GM19351 (cell line): Measurements from ENCODE around the gene LARGE1.
A peak's percentile ranks its signal among the peaks of the same experiment; 100 is the strongest.

Source experiments
- ATAC-seq: cut with Tn5 transposase; IDR thresholded peaks from one replicate; pipeline ENCODE4 v1.9.1; 2021; ENCODE audit warnings: mild to moderate bottlenecking, moderate library complexity; ENCODE audit not compliant: unreplicated experiment

LARGE1 gene

DNA sequence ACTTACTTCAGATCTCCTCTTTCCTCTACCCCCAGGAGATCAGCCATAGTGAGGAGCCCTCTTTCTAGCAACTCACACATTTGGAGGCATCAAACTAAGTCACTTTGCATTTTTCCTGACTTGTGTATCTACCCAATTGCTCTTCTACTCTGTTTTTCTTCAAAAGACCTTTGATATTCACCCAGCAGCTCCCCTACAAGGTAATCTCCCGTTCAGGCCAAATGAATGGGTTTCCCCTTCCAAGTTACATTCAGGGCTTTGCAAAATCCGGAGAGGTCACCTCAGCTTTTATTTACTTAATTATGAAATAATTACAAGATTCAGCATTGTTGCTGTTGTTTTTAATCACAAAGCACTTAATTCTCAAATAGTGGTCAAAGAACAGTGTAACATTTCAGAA lies 6.1 kb downstream of the LARGE1 start:
- ATAC-seq = no peak

DNA sequence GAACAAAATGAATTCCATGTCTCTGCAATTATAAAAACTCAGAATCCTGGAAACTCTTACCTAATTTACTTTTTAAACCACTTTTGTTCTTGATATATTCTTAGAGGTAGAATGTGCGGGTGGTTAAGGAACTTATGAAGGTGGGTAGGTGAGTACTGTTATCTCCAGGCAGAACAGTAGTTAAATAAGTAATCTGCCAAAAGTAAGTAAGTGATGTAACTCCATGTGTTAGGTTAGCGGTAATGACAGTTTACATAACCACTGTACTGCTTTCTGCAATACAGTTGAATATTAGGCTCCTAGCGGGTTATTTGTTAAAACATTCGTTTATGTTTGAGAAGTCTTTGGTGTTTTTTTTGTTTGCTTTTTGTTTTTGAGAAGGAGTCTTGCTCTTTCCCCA lies 7.1 kb downstream of the LARGE1 start:
- no peak for ATAC-seq

DNA sequence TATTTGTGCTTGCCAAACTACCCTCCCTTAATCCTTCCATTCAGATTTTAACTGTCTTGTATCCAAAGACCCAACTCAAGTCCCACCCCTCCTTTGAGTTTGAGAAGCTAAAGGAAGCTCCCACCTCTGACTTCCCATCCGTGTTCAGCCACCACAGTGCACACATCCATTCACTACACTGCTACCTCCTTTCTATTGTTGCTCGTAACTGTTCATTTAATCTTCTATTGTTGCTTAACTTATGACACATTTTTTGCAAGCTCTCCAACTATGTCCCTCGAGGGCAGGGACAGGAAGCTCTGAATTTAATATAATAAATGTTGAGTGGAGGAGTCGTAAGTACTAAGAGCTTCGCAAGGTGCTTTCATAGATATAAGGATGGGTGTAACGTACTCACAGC lies 10.4 kb downstream of the LARGE1 start:
- no peak for ATAC-seq

DNA sequence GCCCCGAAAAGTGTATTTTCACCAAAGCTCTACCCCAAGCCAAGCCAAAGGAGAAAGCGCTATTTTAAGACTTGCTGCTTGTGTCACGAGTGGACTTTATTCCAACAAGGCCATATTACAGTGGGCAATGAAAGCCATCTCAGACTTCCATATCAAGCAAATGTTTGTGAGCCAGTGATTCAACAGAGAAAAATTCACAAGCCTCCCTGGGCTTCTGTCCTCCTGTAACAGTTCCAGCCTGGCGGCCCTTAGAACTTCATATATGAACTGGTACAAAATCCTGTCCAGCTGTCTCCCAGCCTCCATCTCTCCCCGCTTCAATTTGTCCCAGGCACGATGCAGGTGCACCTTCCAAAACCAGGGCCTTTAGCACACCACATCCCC lies 11.2 kb downstream of the LARGE1 start:
- no peak for ATAC-seq

DNA sequence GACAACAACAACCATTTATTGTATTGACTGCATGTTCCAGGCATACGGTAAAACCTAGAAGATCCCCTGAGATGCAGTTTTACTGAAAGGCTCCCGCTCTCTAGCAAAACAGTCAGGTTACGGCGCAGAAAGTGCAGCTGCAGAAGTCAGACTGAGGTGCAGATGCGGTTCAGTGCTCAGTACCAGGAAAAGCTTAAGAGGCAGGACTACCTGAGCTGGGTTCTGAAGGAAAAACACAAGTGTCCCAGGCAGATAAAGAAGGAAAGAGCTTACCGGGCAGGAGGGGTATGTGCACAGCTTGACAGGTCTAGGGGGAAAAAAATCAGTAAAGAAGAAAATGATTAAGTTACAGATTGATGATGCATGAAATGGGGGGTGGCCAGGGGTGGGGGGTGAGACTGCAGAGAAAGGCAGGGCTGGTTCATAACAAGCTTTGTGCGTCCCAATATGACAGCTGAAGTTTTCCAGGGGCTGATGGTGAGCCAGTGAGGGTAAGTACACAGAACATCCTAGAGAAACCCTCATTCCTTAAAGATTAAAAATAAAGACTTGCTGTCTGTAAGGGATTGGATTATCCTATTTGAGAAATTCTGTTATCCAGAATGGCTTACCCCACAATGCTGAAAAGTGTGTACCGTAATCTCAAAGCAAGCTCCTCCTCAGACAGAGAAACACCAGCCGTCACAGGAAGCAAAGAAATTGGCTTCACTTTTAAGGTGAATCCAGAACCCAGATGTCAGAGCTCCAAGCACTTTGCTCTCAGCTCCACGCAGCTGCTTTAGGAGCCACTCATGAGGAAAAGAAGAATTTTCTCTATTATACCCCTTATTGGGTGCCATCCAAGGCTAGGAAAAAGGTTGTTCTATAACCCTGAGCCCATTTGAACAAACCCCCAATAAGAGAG lies 11.9 kb downstream of the LARGE1 start:
- no peak for ATAC-seq

DNA sequence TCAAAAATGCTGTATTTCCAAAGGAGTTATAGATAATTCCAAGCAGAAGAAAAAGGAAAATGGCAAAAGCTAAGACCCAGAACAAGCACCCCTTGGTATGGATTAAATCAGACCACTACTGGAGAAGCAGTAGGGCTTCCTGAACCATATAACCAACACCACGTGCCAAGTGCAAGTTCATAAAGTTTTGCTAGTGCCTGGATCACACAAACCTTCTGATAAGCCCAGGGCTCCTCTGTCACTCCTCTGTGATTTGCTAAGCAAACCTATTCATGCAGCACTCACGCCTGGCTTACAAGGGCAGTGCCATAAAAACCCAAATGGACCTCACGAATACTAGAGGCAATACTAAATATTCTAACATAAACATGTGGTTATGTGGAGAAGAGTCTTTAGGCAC lies 13.3 kb downstream of the LARGE1 start:
- no peak for ATAC-seq

DNA sequence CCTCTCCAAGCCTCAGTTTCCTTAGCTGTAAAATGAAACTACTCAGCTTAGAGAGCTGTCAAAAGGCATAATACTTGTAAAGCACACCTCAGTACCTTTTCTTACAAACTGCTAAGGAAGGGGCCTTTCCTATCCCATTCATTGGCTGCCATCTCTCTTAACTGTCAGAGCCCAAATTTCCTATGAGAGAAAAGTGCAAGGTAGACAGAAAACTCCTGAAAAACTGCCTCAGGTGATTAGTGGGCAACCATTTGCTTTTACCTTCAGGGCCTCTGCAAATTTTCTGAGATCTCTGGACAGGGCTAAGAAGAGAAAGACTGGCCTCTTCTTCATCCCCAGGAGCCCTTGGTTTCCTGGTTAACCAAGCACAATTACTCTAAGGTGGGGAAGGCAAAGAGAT lies 13.8 kb downstream of the LARGE1 start:
- no peak for ATAC-seq

DNA sequence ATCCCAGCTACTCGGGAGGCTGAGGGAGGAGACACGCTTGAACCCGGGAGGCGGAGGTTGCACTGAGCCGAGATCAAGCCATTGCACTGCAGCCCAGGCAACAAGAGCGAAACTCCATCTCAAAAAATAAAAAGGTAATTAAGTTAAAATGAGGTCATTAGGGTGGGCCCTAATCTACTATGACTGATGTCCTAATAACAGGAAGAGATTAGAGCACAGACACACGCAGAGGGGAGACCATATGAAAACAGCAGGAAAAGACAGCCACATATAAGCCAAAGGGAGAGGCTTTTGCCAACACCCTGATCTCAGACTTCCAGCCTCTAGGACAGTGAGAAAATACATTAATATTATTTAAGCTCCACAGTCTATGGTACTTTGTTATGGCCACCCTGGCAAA lies 17.3 kb downstream of the LARGE1 start:
- ATAC-seq = no peak

DNA sequence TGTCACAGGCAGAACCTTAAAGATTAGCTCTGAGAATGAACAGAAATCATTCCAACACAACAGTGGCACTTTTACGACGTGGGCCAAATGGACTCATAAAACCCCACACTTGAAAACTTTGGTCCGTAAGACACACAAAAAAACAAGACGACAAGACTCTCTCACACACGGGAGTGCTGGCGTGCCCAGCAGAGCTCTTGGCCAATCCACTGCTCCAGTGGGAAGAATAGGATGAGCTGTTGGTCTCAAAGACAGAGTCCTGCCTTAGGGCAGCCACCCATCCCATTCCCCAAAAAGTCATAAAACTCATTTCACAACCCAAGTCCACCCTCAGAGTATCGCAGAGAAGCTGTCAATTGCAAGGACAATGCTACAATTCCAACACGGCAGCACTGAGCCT lies 18.2 kb downstream of the LARGE1 start:
- ATAC-seq = no peak

DNA sequence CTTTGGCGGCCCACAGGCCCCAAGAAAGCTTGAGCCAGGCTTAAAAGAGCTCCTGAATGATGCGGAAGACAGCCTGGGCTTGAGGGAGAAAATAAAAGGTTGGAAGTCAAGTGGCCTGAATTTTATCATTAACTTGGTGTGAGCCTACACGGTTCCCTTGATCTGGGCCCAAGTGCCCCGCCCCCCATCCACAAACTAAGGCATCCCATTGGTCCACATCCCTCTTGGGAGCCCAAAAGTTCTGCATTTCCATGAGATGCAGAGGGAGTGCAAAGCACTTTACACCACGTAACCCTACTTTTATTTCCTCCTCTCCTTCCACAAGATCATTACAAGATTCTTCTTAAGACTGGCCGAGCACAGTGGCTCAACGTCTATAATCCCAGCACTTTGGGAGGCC lies 22.2 kb downstream of the LARGE1 start:
- ATAC-seq = no peak

DNA sequence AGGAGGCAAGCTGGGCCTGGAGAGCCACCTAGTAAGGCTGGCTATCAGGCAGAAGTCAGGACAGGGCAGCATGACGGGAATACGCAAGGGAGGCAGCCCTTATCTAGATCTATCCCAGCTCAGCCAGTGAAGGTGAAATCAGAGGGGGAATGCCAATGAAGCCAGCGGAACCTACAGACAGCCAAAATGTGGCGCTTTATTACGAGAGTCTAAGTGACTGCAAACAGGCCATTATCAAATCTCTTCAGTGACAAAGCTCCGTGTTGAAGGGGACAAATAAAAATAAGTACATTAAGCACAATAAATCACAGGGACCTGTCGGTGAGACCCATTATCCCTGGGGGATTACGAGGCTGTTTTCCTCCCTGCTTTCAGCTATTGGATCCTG lies 22.8 kb downstream of the LARGE1 start:
- no peak for ATAC-seq

DNA sequence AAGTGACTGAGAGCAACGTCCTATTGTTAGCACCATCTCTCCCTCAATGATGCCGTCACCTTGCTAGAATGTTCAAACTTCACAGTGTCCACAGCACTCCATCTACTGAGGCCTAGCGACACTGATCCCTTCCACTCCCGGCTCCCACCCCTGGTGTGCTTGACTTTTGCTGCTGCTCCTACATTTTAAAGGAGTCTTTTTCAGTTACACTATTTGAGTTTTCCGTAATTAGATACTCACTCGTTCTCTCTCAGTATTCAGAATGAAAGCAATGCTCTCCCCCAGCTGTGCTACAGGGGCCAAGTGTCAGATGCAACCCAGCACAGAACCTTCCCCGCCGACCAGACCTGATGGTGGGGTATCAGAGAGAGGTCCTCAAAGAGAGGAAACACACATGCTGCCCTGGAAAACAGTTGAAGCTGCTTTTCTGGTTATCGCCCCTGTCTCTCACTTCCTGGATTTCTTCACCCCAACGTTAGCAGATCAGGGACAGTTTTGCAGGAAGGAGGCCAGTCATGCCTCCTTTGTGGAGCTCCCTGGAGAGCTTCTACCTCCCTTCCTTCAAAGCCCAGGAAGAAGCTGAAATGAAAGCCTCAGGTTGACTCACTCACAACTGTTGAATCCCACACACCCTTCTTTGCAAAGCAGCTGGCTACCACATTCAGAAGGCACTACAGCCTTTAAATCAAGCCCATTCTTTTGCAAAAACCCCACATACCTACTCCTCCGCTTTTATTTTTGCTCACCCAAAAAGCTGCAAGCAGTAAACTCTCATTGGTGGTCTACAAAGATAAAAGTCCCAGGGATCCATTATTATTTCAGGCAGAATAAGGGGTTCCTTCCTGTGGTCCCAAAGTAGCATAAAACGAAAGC lies 23.5 kb downstream of the LARGE1 start:
- peak; percentile 69 for ATAC-seq

DNA sequence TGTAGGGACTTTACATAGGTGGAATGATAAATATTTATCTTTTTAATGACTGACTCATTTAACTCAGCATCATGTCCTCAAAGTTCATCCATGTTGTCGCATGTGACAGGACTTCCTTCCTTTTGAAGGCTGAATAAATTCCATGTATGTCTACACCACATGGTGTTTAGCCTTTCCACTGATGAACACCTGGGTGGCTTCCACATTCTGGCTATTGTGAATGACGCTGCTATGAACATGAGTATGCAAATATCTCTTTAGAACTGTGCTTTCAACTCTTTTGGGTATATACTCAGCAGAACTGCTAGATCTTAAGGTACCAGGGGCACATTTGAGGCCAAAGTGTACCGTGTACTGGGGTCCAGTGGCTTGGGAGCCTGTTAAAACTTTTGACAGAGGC lies 24.1 kb downstream of the LARGE1 start:
- ATAC-seq = peak; percentile 63

DNA sequence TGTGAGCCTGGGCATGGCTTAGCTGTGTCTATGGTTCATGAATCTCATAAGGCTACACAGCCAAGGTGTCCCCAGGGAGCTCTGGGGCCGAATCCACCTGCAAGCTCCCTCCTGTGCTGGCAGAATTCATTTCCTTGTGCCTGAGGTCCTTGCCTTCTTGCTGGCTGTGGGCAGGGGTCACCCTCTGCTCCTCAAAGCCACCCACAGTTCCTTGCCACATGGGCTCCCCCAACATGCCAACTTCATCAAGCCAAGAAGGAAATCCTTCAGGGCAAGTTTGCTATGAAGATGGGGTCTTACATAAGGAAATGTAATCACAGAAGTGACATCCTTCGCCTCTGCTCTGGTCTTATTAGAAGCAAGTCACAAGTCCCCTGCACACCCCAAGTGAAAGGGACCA lies 24.8 kb downstream of the LARGE1 start:
- no peak for ATAC-seq

DNA sequence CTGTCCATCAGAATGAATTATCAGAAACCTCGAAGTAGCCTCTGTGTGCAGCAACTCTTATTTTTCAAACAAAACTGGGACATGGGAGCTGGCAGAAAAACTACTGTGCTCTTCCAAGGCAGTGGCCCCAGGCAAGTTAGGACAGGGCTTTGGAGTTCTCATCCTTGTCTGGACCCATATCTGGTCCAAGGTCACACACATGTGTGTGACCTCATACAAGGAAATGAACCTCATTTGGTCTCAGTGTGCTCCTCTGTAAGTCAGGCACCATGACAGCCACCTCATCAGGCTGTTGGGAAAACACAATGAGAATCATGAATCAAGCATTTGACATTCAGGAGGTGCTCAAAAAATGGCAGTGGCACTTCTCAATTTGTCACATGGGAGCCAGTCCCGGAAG lies 25.8 kb downstream of the LARGE1 start:
- ATAC-seq = no peak

DNA sequence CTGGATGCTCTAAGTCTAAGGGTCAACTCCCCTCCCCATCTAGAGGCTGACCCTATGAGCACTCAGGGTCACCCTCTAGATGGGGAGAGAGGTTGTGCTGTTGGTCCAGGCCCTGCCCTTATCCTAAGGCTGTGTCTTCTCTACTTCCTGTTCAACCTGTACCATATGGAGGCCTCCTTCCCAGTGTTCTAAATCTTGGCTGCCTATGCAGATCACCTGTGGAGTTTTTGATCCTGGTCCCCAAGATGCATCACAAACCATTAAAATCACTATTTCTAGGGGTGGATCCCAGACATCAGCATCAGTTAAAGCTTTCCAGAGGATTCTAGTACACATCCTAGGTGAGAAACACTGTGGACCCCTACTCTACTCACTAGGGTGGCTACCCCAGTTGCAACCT lies 26.2 kb downstream of the LARGE1 start:
- ATAC-seq = no peak

DNA sequence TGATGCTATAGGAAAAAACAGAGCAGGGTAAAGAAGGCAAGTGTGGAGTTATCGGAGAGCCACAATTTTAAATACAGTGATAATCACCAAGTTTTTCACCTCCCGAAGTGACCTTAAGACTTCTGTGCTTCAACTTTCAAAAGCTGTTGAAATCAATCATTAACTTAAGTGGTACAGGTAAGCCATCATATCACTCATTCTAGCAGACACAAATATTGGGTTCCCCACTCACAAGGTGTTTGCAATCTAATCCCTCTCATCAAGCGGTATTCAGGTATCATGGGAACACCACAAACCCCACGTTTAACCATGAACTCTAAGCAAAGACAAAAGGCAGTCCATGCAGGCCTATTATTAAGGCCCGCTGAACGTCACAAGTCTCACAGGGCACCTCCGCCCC lies 26.8 kb downstream of the LARGE1 start:
- no peak for ATAC-seq

DNA sequence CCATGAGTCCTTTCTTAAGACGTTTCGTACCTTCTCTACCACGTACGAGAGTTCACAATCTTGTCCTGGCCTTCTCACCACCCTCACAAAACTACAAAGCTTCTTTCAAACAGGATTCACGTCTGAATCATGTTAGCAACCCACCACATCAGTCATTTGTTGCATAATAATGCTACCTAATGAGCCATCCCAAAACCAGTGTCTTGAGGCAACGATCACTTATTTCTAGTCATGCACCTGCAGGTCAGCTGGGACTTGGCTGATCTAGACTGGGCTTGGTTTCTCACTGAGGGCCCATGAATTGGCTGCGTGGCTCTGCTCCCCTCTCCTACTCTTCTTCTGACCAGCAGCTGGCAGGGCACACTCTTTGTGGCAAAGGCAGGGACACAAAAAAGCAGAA lies 28.3 kb downstream of the LARGE1 start:
- no peak for ATAC-seq

DNA sequence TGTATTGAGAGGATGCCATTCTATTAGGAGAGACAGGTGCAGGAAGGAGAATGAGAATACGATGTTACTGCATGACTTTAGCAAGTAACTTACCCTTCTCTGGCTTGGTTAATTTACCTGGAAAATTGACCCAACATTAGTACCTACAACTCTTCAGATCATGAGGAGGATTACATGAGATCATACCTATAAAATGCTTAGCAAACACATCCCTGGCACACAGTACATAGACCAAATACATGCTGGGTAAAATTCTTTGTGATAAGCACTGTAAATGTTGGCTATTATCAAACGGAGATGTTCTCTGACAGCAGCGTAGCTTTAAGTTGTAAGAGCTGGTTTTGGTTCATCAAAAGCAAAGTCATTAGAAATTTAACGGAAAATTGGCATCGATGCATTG lies 28.8 kb downstream of the LARGE1 start:
- no peak for ATAC-seq

DNA sequence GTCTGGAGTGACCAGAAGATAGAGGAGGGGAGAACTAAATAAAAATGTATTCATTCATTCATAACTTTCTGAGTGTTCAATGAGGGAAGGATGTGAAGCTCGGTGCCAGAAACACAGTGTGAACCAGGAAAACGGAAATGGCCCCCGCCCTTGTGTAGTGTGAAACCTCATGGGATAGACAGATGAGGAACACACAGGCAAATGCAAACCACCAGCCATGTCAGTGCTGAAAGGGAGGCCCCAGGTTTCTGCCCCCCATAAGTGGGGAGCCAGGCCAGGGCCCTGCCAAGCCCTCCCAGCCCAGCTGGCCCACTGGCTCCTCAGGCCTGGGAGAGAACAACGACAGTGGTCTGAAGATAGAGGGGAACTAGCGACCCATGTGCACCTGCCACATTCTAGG lies 30.5 kb downstream of the LARGE1 start:
- no peak for ATAC-seq

DNA sequence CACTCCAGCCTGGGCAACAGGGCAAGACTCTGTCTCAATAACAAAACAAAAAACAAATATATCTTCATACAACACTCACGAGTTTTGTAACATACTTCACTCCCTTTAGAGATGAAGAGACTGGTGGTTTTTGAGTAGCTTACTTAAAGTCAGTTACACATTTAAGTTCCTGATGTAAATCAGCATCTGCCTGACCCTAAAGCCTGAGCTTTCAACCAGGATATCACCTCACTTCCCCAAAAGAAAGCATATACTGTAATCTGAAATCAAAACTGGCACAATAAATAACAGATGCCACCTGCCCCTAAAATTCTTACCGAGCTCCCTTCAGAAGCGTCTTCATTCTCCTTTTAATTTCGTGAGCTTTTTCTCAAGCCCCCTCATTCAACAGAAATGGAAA lies 31.5 kb downstream of the LARGE1 start:
- no peak for ATAC-seq

DNA sequence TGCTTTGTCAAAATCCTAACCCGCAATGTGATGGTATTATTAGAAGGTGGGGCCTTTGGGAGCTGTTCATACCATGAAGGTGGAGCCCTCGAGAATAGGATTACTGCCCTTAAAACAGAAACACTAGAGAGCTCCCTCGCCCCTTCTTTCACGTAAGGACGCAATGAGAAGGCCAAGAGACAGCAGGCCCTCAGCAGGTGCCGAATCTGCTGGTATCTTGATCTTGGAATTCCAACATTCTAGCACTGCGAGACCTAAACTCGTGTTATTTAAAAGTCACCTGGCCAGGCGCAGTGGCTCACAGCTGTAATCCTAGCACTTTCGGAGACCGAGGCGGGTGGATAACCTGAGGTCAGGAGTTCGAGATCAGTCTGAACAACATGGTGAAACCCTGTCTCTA lies 33.1 kb downstream of the LARGE1 start:
- ATAC-seq = no peak
